Glutamatergic neuron (in vitro differentiated cells): ENCODE data around the gene EFCAB5. TPM values are rescaled to one million over a fixed set of nuclear protein-coding genes. Genes with fewer than 3 reads are reported as not detected.
"Not testable (repeated sequence)": the region's sequence is repeated elsewhere in the genome, so short reads cannot be mapped to it uniquely, and the experiment has no call there.

ENCODE experiments used
- DNase-seq: peaks from one replicate; pipeline ENCODE4 v3.0.0; 2022
- H3K27ac Mint-ChIP-seq: one replicate; pipeline ENCODE4 v1.8.0; 2020; ENCODE audit warnings: mild to moderate bottlenecking, mixed read lengths, inconsistent platforms; ENCODE audit not compliant: unreplicated experiment
- H3K27me3 Mint-ChIP-seq: one replicate; pipeline ENCODE4 v1.8.0; 2020; ENCODE audit warnings: mild to moderate bottlenecking, moderate library complexity, mixed read lengths, inconsistent platforms; ENCODE audit not compliant: unreplicated experiment
- H3K36me3 Mint-ChIP-seq: one replicate; pipeline ENCODE4 v1.8.0; 2020; ENCODE audit warnings: mild to moderate bottlenecking, mixed read lengths, inconsistent platforms; ENCODE audit not compliant: unreplicated experiment
- H3K4me1 Mint-ChIP-seq: one replicate; pipeline ENCODE4 v1.8.0; 2020; ENCODE audit warnings: mild to moderate bottlenecking, low read depth, mixed read lengths, inconsistent platforms; ENCODE audit not compliant: unreplicated experiment
- H3K4me3 Mint-ChIP-seq: one replicate; pipeline ENCODE4 v1.8.0; 2020; ENCODE audit warnings: mild to moderate bottlenecking, mixed read lengths, inconsistent platforms; ENCODE audit not compliant: unreplicated experiment
- H3K9me3 Mint-ChIP-seq: one replicate; pipeline ENCODE4 v1.8.0; 2020; ENCODE audit warnings: mild to moderate bottlenecking, moderate library complexity, mixed read lengths, inconsistent platforms; ENCODE audit not compliant: unreplicated experiment
- CTCF ChIP-seq: fragments of 200-600 bp; sonication (generic); IDR thresholded peaks from one replicate; pipeline ENCODE4 v1.5.0; 2021; ENCODE audit not compliant: partially characterized antibody, unreplicated experiment
- long read RNA-seq: library from polyadenylated mRNA; unstranded; transcript quantifications from one replicate; pipeline ENCODE4 v2.0.0, GENCODE V29; 2020; ENCODE audit not compliant: unreplicated experiment
- total RNA-seq: library from RNA; stranded (reverse); fragmentation: NEBNext Ultra II Directional; extraction: Animal tissue kit (Norgen Biotek cat#: 25700); gene quantifications from one replicate; pipeline ENCODE4 v1.2.1, GENCODE V29; 2021; ENCODE audit not compliant: unreplicated experiment

Gene EFCAB5
- 0.69 TPM for total RNA-seq
- long read RNA-seq = 0 reads

GRCh38 chr17:29941334-29941733, at the start of gene EFCAB5:
EFCAB5 (plus strand) TSS chr17:29941634; CDS start chr17:29941797, 163 bp downstream.
- H3K4me3 Mint-ChIP-seq = no peak within 1 kb of the TSS
- no peaks in the 10 kb centered on the region for H3K27me3 Mint-ChIP-seq
- TF ChIP-seq CTCF = no peak
- H3K36me3 Mint-ChIP-seq = no peaks in the 10 kb centered on the region
- no peaks in the 10 kb centered on the region for H3K4me1 Mint-ChIP-seq
- H3K27ac Mint-ChIP-seq = no peak within 1 kb of the TSS
- no peaks in the 10 kb centered on the region for H3K9me3 Mint-ChIP-seq
- DNase-seq = no peak

GRCh38 chr17:29892201-29892600, 49.2 kb upstream of the EFCAB5 start:
- TF ChIP-seq CTCF = no peak
- H3K4me1 Mint-ChIP-seq = peaks cover 9% of the 10 kb centered on the region
- DNase-seq = no peak
- no peak overlapping the region for H3K4me3 Mint-ChIP-seq
- peaks cover 3% of the 10 kb centered on the region for H3K27me3 Mint-ChIP-seq
- H3K36me3 Mint-ChIP-seq = no peaks in the 10 kb centered on the region
- no peak overlapping the region for H3K27ac Mint-ChIP-seq
- H3K9me3 Mint-ChIP-seq = peaks cover 3% of the 10 kb centered on the region

GRCh38 chr17:29897136-29897535, 44.3 kb upstream of the EFCAB5 start:
- H3K36me3 Mint-ChIP-seq, DNase-seq, H3K9me3 Mint-ChIP-seq, H3K27me3 Mint-ChIP-seq, H3K4me1 Mint-ChIP-seq, H3K27ac Mint-ChIP-seq, H3K4me3 Mint-ChIP-seq: not testable (repeated sequence)

GRCh38 chr17:29903471-29903870, 38.0 kb upstream of the EFCAB5 start:
- peaks cover 24% of the 10 kb centered on the region for H3K36me3 Mint-ChIP-seq
- no peak overlapping the region for H3K4me3 Mint-ChIP-seq
- no peaks in the 10 kb centered on the region for H3K27me3 Mint-ChIP-seq
- no peak for DNase-seq
- TF ChIP-seq CTCF = no peak
- H3K9me3 Mint-ChIP-seq = peaks cover 6% of the 10 kb centered on the region
- H3K27ac Mint-ChIP-seq = no peak overlapping the region
- H3K4me1 Mint-ChIP-seq = peaks cover 6% of the 10 kb centered on the region

- Mint-ChIP-seq H3K27ac (no peak overlapping the region), H3K4me1 (peaks cover 6% of the 10 kb centered on the region), H3K36me3 (peaks cover 24% of the 10 kb centered on the region), H3K9me3 (peaks cover 7% of the 10 kb centered on the region), H3K27me3 (no peaks in the 10 kb centered on the region), H3K4me3 (no peak overlapping the region)
- no peak for DNase-seq
- TF ChIP-seq CTCF = no peak
Observed at GRCh38 chr17:29905086-29905878, 36.2 kb upstream of the EFCAB5 start.
